Measurements from ENCODE around the gene TMEM115.

Gene TMEM115

GRCh38 chr3:50352781-50353180 is 6.5 kb downstream of the TMEM115 start:
- Histone ChIP-seq H3K36me3 (ENCODE audit: control insufficient read depth in 2 of 2, insufficient read depth in 1 of 2, low read length in 2 of 2) (peaks cover 0 to 69% of the 10 kb centered on the region in 2 experiments; a peak in 1 of 3 replicates), H3K4me1 (ENCODE audit: control insufficient read depth, insufficient read depth, low read length) (no peaks in the 10 kb centered on the region), H3K9me3 (ENCODE audit: control insufficient read depth, insufficient read depth, low read depth, low read length) (no peaks in the 10 kb centered on the region), H3K27ac (ENCODE audit: extremely low read depth, low read depth, low read length) (peak overlapping the region; percentile 27; the same call in 1 of the 2 replicates), H3K4me3 (ENCODE audit: low read depth, low read length) (no peak overlapping the region)
- POLR2A ChIA-PET: interaction anchor here (0.6 to 3.1 kb wide), 6 partner anchors 9 to 1147 kb away, joined by 3 to 23 read pairs (median 6); partner anchors contain the start of genes DCAF1, GMPPB, HEMK1 and HYAL3
- CTCF ChIA-PET: interaction anchor here (0.6 to 0.9 kb wide), 3 partner anchors 8 to 1036 kb away, joined by 3 to 5 read pairs (median 4); no protein-coding TSS in a partner anchor
- TF ChIP-seq, protein P1, sequence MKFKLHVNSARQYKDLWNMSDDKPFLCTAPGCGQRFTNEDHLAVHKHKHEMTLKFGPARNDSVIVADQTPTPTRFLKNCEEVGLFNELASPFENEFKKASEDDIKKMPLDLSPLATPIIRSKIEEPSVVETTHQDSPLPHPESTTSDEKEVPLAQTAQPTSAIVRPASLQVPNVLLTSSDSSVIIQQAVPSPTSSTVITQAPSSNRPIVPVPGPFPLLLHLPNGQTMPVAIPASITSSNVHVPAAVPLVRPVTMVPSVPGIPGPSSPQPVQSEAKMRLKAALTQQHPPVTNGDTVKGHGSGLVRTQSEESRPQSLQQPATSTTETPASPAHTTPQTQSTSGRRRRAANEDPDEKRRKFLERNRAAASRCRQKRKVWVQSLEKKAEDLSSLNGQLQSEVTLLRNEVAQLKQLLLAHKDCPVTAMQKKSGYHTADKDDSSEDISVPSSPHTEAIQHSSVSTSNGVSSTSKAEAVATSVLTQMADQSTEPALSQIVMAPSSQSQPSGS (tag by site-specific recombination; IDR thresholded peaks at IDR 0.05; ENCODE audit: low read depth): no peak
- no peak for TF ChIP-seq ZNF354C (tag by site-specific recombination; IDR thresholded peaks at IDR 0.05; ENCODE audit: borderline replicate concordance, low read depth)
- TF ChIP-seq, protein P2, sequence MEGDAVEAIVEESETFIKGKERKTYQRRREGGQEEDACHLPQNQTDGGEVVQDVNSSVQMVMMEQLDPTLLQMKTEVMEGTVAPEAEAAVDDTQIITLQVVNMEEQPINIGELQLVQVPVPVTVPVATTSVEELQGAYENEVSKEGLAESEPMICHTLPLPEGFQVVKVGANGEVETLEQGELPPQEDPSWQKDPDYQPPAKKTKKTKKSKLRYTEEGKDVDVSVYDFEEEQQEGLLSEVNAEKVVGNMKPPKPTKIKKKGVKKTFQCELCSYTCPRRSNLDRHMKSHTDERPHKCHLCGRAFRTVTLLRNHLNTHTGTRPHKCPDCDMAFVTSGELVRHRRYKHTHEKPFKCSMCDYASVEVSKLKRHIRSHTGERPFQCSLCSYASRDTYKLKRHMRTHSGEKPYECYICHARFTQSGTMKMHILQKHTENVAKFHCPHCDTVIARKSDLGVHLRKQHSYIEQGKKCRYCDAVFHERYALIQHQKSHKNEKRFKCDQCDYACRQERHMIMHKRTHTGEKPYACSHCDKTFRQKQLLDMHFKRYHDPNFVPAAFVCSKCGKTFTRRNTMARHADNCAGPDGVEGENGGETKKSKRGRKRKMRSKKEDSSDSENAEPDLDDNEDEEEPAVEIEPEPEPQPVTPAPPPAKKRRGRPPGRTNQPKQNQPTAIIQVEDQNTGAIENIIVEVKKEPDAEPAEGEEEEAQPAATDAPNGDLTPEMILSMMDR (tag by site-specific recombination; IDR thresholded peaks at IDR 0.05): peak; percentile 22; the same call in 1 of the 2 replicates

- POLR2A ChIA-PET: interaction anchor here (1.2 to 5.3 kb wide), 3 partner anchors 15 to 218 kb away, joined by 3 to 51 read pairs (median 10); partner anchors contain the start of genes HEMK1, HYAL3 and NAA80
- H3K4me1 ChIP-seq (ENCODE audit: control insufficient read depth, insufficient read depth, low read length): peaks cover 2% of the 10 kb centered on the region; the same call in 1 of the 2 replicates
- H3K36me3 ChIP-seq (ENCODE audit: control insufficient read depth in 2 of 2, insufficient read depth in 1 of 2, low read length in 2 of 2): peaks cover 0 to 64% of the 10 kb centered on the region in 2 experiments; a peak in 1 of 3 replicates
- H3K9me3 ChIP-seq (ENCODE audit: control insufficient read depth, insufficient read depth, low read depth, low read length): no peaks in the 10 kb centered on the region
- CTCF ChIA-PET: interaction anchor here (5.3 kb wide), 1 partner anchor 199 kb away, joined by 27 read pairs; no protein-coding TSS in a partner anchor
- peak overlapping the region; percentile 72 for H3K4me3 ChIP-seq (ENCODE audit: low read depth, low read length)
- no peak for TF ChIP-seq ZNF24 (tag by site-specific recombination; IDR thresholded peaks at IDR 0.05)
- 0 out of 2 replicates have a peak, but pooled peaks have one; percentile 12 for TF ChIP-seq IKZF3 (tag by site-specific recombination; IDR thresholded peaks at IDR 0.05)
- 0 out of 2 replicates have a peak, but pooled peaks have one; percentile 15 for TF ChIP-seq ZNF600 (tag by site-specific recombination; IDR thresholded peaks at IDR 0.05)
- H3K27ac ChIP-seq (ENCODE audit: extremely low read depth, low read depth, low read length): no peak overlapping the region; the same call in 1 of the 2 replicates
Observed at GRCh38 chr3:50351323-50351697, 8.0 kb downstream of the TMEM115 start.

GRCh38 chr3:50350527-50351322 is 8.6 kb downstream of the TMEM115 start, which contains the start of the genes CYB561D2 and NPRL2:
Gene CYB561D2 (plus strand): TSS chr3:50350862. CDS start chr3:50351434, 572 bp downstream.
Gene NPRL2 (minus strand): TSS chr3:50350775. CDS start chr3:50350652, 123 bp downstream.
- Histone ChIP-seq H3K4me1 (ENCODE audit: control insufficient read depth, insufficient read depth, low read length) (peaks cover 4% of the 10 kb centered on the region; the same call in 1 of the 2 replicates), H3K27ac (ENCODE audit: extremely low read depth, low read depth, low read length) (peak within 1 kb of the TSS; percentile 63), H3K4me3 (ENCODE audit: low read depth, low read length) (peak within 1 kb of the TSS; percentile 72), H3K36me3 (ENCODE audit: control insufficient read depth in 2 of 2, insufficient read depth in 1 of 2, low read length in 2 of 2) (peaks cover 0 to 62% of the 10 kb centered on the region in 2 experiments; a peak in 1 of 3 replicates), H3K9me3 (ENCODE audit: control insufficient read depth, insufficient read depth, low read depth, low read length) (no peaks in the 10 kb centered on the region)
- CTCF ChIA-PET: interaction anchor here (0.5 to 5.3 kb wide), 5 partner anchors 100 to 264 kb away, joined by 3 to 27 read pairs (median 3); no protein-coding TSS in a partner anchor
- POLR2A ChIA-PET: interaction anchor here (0.5 to 5.3 kb wide), 11 partner anchors 11 to 265 kb away, joined by 3 to 51 read pairs (median 3); partner anchors contain the start of genes HEMK1, HYAL3, NAA80 and TUSC2
- TF ChIP-seq OSR2 (tag by site-specific recombination; IDR thresholded peaks at IDR 0.05) (no peak), ZNF510 (tag by site-specific recombination; IDR thresholded peaks at IDR 0.05; ENCODE audit: insufficient replicate concordance) (no peak), HOXD13 (CRISPR knock-in tag; IDR thresholded peaks at IDR 0.05; ENCODE audit: borderline replicate concordance) (no peak), ZNF776 (tag by site-specific recombination; IDR thresholded peaks at IDR 0.05; ENCODE audit: borderline replicate concordance) (no peak), ZNF335 (tag by site-specific recombination; conservative IDR thresholded peaks at IDR 0.05) (peak; percentile 96), ZNF175 (tag by site-specific recombination; IDR thresholded peaks at IDR 0.05) (no peak), ZNF530 (tag by site-specific recombination; IDR thresholded peaks at IDR 0.05; ENCODE audit: low read depth) (no peak), ZNF830 (tag by site-specific recombination; IDR thresholded peaks at IDR 0.05; ENCODE audit: low read depth) (no peak), RBAK (tag by site-specific recombination; IDR thresholded peaks at IDR 0.05) (no peak), ZNF138 (tag by site-specific recombination; IDR thresholded peaks at IDR 0.05; ENCODE audit: borderline replicate concordance) (no peak), ZNF302 (tag by site-specific recombination; IDR thresholded peaks at IDR 0.05; ENCODE audit: low read depth) (no peak), ZNF707 (tag by site-specific recombination; IDR thresholded peaks at IDR 0.05) (no peak), ZNF529 (tag by site-specific recombination; IDR thresholded peaks at IDR 0.05; ENCODE audit: insufficient replicate concordance) (no peak), MYNN (tag by site-specific recombination; IDR thresholded peaks at IDR 0.05; ENCODE audit: borderline replicate concordance) (no peak), ZNF549 (tag by site-specific recombination; IDR thresholded peaks at IDR 0.05) (no peak)
- TF ChIP-seq, protein P2 (tag by site-specific recombination; IDR thresholded peaks at IDR 0.05): no peak
- TF ChIP-seq, protein P3, sequence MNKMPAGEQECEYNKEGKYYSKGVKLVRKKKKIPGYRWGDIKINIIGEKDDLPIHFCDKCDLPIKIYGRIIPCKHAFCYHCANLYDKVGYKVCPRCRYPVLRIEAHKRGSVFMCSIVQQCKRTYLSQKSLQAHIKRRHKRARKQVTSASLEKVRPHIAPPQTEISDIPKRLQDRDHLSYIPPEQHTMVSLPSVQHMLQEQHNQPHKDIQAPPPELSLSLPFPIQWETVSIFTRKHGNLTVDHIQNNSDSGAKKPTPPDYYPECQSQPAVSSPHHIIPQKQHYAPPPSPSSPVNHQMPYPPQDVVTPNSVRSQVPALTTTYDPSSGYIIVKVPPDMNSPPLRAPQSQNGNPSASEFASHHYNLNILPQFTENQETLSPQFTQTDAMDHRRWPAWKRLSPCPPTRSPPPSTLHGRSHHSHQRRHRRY (tag by site-specific recombination; IDR thresholded peaks at IDR 0.05): no peak

Measured in HEK293 (cell line).